DLD1 (cell line): ENCODE data around the gene RER1.

ENCODE experiments used
- in situ Hi-C: cut with HindIII; loops from 2 replicates; pipeline ENCODE4 v1.10.0; 2017; ENCODE audit warnings: low sequenced_read_pairs

The RER1 gene

GRCh38 chr1:2386636-2387611, 4.7 kb upstream of the RER1 start:
- in situ Hi-C loops = no loop called here

- in situ Hi-C loops = no loop called here
Measured at GRCh38 chr1:2388004-2388913, 3.4 kb upstream of the RER1 start.

- in situ Hi-C loops = loop anchor here (10.0 kb wide), 1 partner anchor 195 kb away; the partner anchor contains the start of gene FAAP20
Measured at GRCh38 chr1:2389644-2390043, 2.0 kb upstream of the RER1 start.

- in situ Hi-C loops = loop anchor here (10.0 kb wide), 1 partner anchor 197 kb away; the partner anchor contains the start of gene FAAP20
Measured at GRCh38 chr1:2391931-2392509, 379 bp downstream of the RER1 start.

GRCh38 chr1:2392686-2393085, 1.0 kb downstream of the RER1 start:
- in situ Hi-C loops = loop anchor here (10.0 kb wide), 1 partner anchor 198 kb away; the partner anchor contains the start of gene FAAP20

- in situ Hi-C loops = loop anchor here (10.0 kb wide), 1 partner anchor 199 kb away; the partner anchor contains the start of gene FAAP20
Measured at GRCh38 chr1:2393471-2393877, 1.8 kb downstream of the RER1 start.

- in situ Hi-C loops = loop anchor here (10.0 kb wide), 1 partner anchor 199 kb away; the partner anchor contains the start of gene FAAP20
Measured at GRCh38 chr1:2394220-2394619, 2.6 kb downstream of the RER1 start.

- in situ Hi-C loops = loop anchor here (10.0 kb wide), 1 partner anchor 200 kb away; the partner anchor contains the start of gene FAAP20
Measured at GRCh38 chr1:2394761-2395160, 3.1 kb downstream of the RER1 start.

- in situ Hi-C loops = loop anchor here (10.0 kb wide), 1 partner anchor 200 kb away; the partner anchor contains the start of gene FAAP20
Measured at GRCh38 chr1:2395245-2395644, 3.6 kb downstream of the RER1 start.

- in situ Hi-C loops = loop anchor here (10.0 kb wide), 1 partner anchor 201 kb away; the partner anchor contains the start of gene FAAP20
Measured at GRCh38 chr1:2396059-2396458, 4.4 kb downstream of the RER1 start.

- in situ Hi-C loops = loop anchor here (10.0 kb wide), 1 partner anchor 202 kb away; the partner anchor contains the start of gene FAAP20
Measured at GRCh38 chr1:2396476-2396875, 4.8 kb downstream of the RER1 start.

GRCh38 chr1:2397007-2397679, 5.5 kb downstream of the RER1 start:
- in situ Hi-C loops = loop anchor here (10.0 kb wide), 1 partner anchor 202 kb away; the partner anchor contains the start of gene FAAP20

GRCh38 chr1:2398871-2399270, 7.2 kb downstream of the RER1 start:
- in situ Hi-C loops = loop anchor here (10.0 kb wide), 1 partner anchor 204 kb away; the partner anchor contains the start of gene FAAP20

GRCh38 chr1:2399890-2400575, 8.4 kb downstream of the RER1 start:
- in situ Hi-C loops = loop anchor here (10.0 kb wide), 2 partner anchors 185 to 205 kb away; partner anchors contain the start of gene FAAP20

GRCh38 chr1:2400576-2400909, 8.9 kb downstream of the RER1 start:
- in situ Hi-C loops = loop anchor here (10.0 kb wide), 1 partner anchor 186 kb away; no protein-coding TSS in a partner anchor

- in situ Hi-C loops = loop anchor here (10.0 kb wide), 1 partner anchor 186 kb away; no protein-coding TSS in a partner anchor
Measured at GRCh38 chr1:2400950-2401649, 9.5 kb downstream of the RER1 start.

- in situ Hi-C loops = loop anchor here (10.0 kb wide), 1 partner anchor 188 kb away; no protein-coding TSS in a partner anchor
Measured at GRCh38 chr1:2402420-2402819, 10.8 kb downstream of the RER1 start.

GRCh38 chr1:2403273-2403672, 11.6 kb downstream of the RER1 start:
- in situ Hi-C loops = loop anchor here (10.0 kb wide), 1 partner anchor 188 kb away; no protein-coding TSS in a partner anchor
